HCT116 (cell line): ENCODE data around the gene SORBS1. TPM values are rescaled to one million over a fixed set of nuclear protein-coding genes. Genes with fewer than 3 reads are reported as not detected.

ENCODE experiments used
- ATAC-seq: fragments of 200-7000 bp; cut with Tn5 transposase; 2 replicates; pipeline ENCODE4 v1.9.1; 2020; ENCODE audit warnings: mild to moderate bottlenecking, moderate library complexity
- BruUV-seq: library from RNA; stranded (reverse); fragments of 400-500 nt; replicated peaks from 2 replicates; lab custom pipeline; 2021; lab: Mats Ljungman, UMichigan
- CTCF ChIA-PET: fragments of 300-600 bp; sonication (Branson Sonifier 250); formaldehyde crosslinking; loops from one replicate; lab custom pipeline; 2021; ENCODE audit warnings: antibody characterized with exemption; lab: Charles Lee
- POLR2A ChIA-PET: fragments of 300-600, 350-600 bp; sonication (Branson Sonifier 250); formaldehyde crosslinking; loops from one replicate; lab custom pipeline; 2021; ENCODE audit warnings: antibody characterized with exemption; lab: Charles Lee
- RAD21 ChIA-PET, 2 experiments: fragments of 300-600 bp; sonication (Branson Sonifier 250); formaldehyde crosslinking; loops; one replicate each; lab custom pipeline; 2023; ENCODE audit warnings: low total read pairs in 2 of 2; ENCODE audit not compliant: uncharacterized antibody in 2 of 2, unreplicated experiment in 2 of 2, low non-redundant PET in 1 of 2; lab: Charles Lee
- DNase-seq: peaks from one replicate; pipeline ENCODE4 v3.0.0-alpha.2; 2010; ENCODE audit warnings: low read depth, low spot score
- H2AFZ ChIP-seq: fragments of 200-600 bp; shearing (Covaris generic), sonication (generic); 2 replicates; pipeline ENCODE4 v1.6.1; 2017; ENCODE audit warnings: low read depth, mixed run types, mixed read lengths, antibody characterized with exemption, low read length; ENCODE audit not compliant: poor library complexity, severe bottlenecking
- H3K27ac ChIP-seq: 2 replicates; pipeline ENCODE4 v1.5.1; 2012; ENCODE audit warnings: low read depth, low read length
- H3K27me3 ChIP-seq: fragments of 200-600 bp; sonication (generic); 2 replicates; pipeline ENCODE4 v1.6.1; 2016; ENCODE audit warnings: mixed run types, low read length, mixed read lengths; ENCODE audit not compliant: insufficient read depth
- H3K36me3 ChIP-seq, 2 experiments: fragments of 200-500 bp in 1 of 2; fragments of 200-600 bp in 1 of 2; sonication (Bioruptor generic) in 1 of 2; sonication (generic) in 1 of 2; 2 replicates each; pipeline versions ENCODE4 v1.5.1 to v1.6.1; 2014 to 2016; ENCODE audit warnings: low read length in 2 of 2, inconsistent platforms in 1 of 2, mixed read lengths in 1 of 2, mixed run types in 1 of 2; ENCODE audit not compliant: insufficient read depth in 2 of 2, control insufficient read depth in 1 of 2
- H3K4me1 ChIP-seq, 2 experiments: fragments of 200-600 bp in 1 of 2; sonication (generic) in 1 of 2; 2 replicates each; pipeline versions ENCODE4 v1.5.1 to v1.6.1; 2012 to 2017; ENCODE audit warnings: low read length in 2 of 2, inconsistent platforms in 1 of 2, mild to moderate bottlenecking in 1 of 2, mixed read lengths in 1 of 2, mixed run types in 1 of 2, moderate library complexity in 1 of 2; ENCODE audit not compliant: insufficient read depth in 2 of 2, control insufficient read depth in 1 of 2
- H3K4me2 ChIP-seq: fragments of 200-600 bp; sonication (generic); 2 replicates; pipeline ENCODE4 v1.6.1; 2017; ENCODE audit warnings: mixed run types, low read length, mixed read lengths
- H3K4me3 ChIP-seq, 2 experiments: fragments of 200-600 bp in 1 of 2; sonication (generic) in 1 of 2; replicated peaks in 1 of 2; 2 replicates each; pipeline ENCODE4 v1.5.1; 2011 to 2016; ENCODE audit warnings: low read length in 2 of 2, control low read depth in 1 of 2, low read depth in 1 of 2, mild to moderate bottlenecking in 1 of 2, mixed read lengths in 1 of 2, mixed run types in 1 of 2
- H3K79me2 ChIP-seq: fragments of 200-600 bp; sonication (generic); 2 replicates; pipeline ENCODE4 v1.6.1; 2017; ENCODE audit warnings: mild to moderate bottlenecking, mixed run types, low read length, moderate library complexity, mixed read lengths; ENCODE audit not compliant: insufficient read depth
- H3K9ac ChIP-seq: fragments of 200-600 bp; sonication (generic); 2 replicates; pipeline ENCODE4 v1.6.1; 2016; ENCODE audit warnings: low read length, mixed read lengths
- H3K9me2 ChIP-seq: fragments of 200-600 bp; sonication (generic), shearing (Covaris generic); 2 replicates; pipeline ENCODE4 v1.6.1; 2017; ENCODE audit warnings: mixed run types, mild to moderate bottlenecking, moderate library complexity; ENCODE audit not compliant: insufficient read depth
- H3K9me3 ChIP-seq, 2 experiments: fragments of 200-500 bp in 1 of 2; fragments of 200-600 bp in 1 of 2; sonication (Bioruptor generic) in 1 of 2; sonication (generic) in 1 of 2; 2 replicates each; pipeline ENCODE4 v1.6.1; 2014 to 2017; ENCODE audit warnings: low read length in 2 of 2, mixed read lengths in 2 of 2, inconsistent platforms in 1 of 2, low read depth in 1 of 2, mild to moderate bottlenecking in 1 of 2, mixed run types in 1 of 2, moderate library complexity in 1 of 2; ENCODE audit not compliant: control insufficient read depth in 1 of 2, insufficient read depth in 1 of 2
- H4K20me1 ChIP-seq: fragments of 200-600 bp; sonication (generic), shearing (Covaris generic); 2 replicates; pipeline ENCODE4 v1.6.1; 2017; ENCODE audit warnings: mixed run types, mild to moderate bottlenecking, moderate library complexity; ENCODE audit not compliant: insufficient read depth
- CTCF ChIP-seq, 3 experiments: fragments of 200-600 bp in 1 of 3; sonication (generic) in 1 of 3; IDR thresholded peaks in 2 of 3; conservative IDR thresholded peaks in 1 of 3; 2 replicates each; pipeline ENCODE4 v1.5.1; 2012 to 2017; ENCODE audit warnings: low read depth in 2 of 3, low read length in 2 of 3, antibody characterized with exemption in 1 of 3, borderline replicate concordance in 1 of 3, control low read depth in 1 of 3, mild to moderate bottlenecking in 1 of 3, mixed read lengths in 1 of 3, mixed run types in 1 of 3, moderate library complexity in 1 of 3; ENCODE audit not compliant: insufficient read depth in 1 of 3
- EGR1 ChIP-seq: IDR thresholded peaks from 2 replicates; pipeline ENCODE4 v1.6.1; 2012; ENCODE audit warnings: low read depth
- ELF1 ChIP-seq: IDR thresholded peaks from 2 replicates; pipeline ENCODE4 v1.6.1; 2012; ENCODE audit warnings: low read depth, borderline replicate concordance
- EZH2phosphoT487 ChIP-seq: fragments of 200-600 bp; IDR thresholded peaks from 2 replicates; pipeline ENCODE4 v1.6.1; 2018; ENCODE audit warnings: antibody characterized with exemption, borderline replicate concordance
- FOSL1 ChIP-seq: IDR thresholded peaks from 2 replicates; pipeline ENCODE4 v1.6.1; 2012; ENCODE audit warnings: low read depth
- JUND ChIP-seq: IDR thresholded peaks from 2 replicates; pipeline ENCODE4 v1.6.1; 2012
- POLR2A ChIP-seq: IDR thresholded peaks from 2 replicates; pipeline ENCODE4 v1.7.0; 2011; ENCODE audit warnings: borderline replicate concordance; ENCODE audit not compliant: insufficient read depth, insufficient read length; ENCODE audit errors: extremely low read depth
- POLR2AphosphoS5 ChIP-seq: IDR thresholded peaks from 2 replicates; pipeline ENCODE4 v1.6.1; 2011; ENCODE audit warnings: mild to moderate bottlenecking, low read depth, low read length, moderate library complexity
- RAD21 ChIP-seq: IDR thresholded peaks from 2 replicates; pipeline ENCODE4 v1.6.1; 2012; ENCODE audit warnings: low read depth, mild to moderate bottlenecking
- SP1 ChIP-seq: IDR thresholded peaks from 2 replicates; pipeline ENCODE4 v1.6.1; 2012; ENCODE audit warnings: low read depth
- TCF7L2 ChIP-seq: IDR thresholded peaks from 2 replicates; pipeline ENCODE4 v1.7.0; 2011; ENCODE audit warnings: borderline replicate concordance, inconsistent platforms; ENCODE audit not compliant: insufficient read depth, insufficient read length; ENCODE audit errors: extremely low read depth
- YY1 ChIP-seq: IDR thresholded peaks from 2 replicates; pipeline ENCODE4 v1.6.1; 2011; ENCODE audit warnings: low read length, low read depth, moderate library complexity, mild to moderate bottlenecking; ENCODE audit not compliant: insufficient replicate concordance; ENCODE audit errors: extremely low read depth
- ZBTB33 ChIP-seq: IDR thresholded peaks from 2 replicates; pipeline ENCODE4 v1.6.1; 2011; ENCODE audit warnings: mild to moderate bottlenecking, low read length, moderate library complexity; ENCODE audit not compliant: insufficient replicate concordance; ENCODE audit errors: extremely low read depth
- ZFX ChIP-seq: fragments of 450-650 bp; IDR thresholded peaks from 2 replicates; pipeline ENCODE4 v1.6.1; 2017
- intact Hi-C: fragments of 100-400 bp; cut with micrococcal nuclease; formaldehyde crosslinking; loops from 2 replicates; pipeline ENCODE4 v1.10.0; 2022
- total RNA-seq: library from RNA; stranded (reverse); gene quantifications from one replicate; pipeline ENCODE4 v1.2.1, GENCODE V29; 2021; ENCODE audit not compliant: unreplicated experiment
- TF ChIP-seq, protein P1 (sequence below): IDR thresholded peaks from 2 replicates; pipeline ENCODE4 v1.6.1; 2012

The SORBS1 gene
- total RNA-seq, 1 experiment from 2014 or later = 3.4 TPM

DNA sequence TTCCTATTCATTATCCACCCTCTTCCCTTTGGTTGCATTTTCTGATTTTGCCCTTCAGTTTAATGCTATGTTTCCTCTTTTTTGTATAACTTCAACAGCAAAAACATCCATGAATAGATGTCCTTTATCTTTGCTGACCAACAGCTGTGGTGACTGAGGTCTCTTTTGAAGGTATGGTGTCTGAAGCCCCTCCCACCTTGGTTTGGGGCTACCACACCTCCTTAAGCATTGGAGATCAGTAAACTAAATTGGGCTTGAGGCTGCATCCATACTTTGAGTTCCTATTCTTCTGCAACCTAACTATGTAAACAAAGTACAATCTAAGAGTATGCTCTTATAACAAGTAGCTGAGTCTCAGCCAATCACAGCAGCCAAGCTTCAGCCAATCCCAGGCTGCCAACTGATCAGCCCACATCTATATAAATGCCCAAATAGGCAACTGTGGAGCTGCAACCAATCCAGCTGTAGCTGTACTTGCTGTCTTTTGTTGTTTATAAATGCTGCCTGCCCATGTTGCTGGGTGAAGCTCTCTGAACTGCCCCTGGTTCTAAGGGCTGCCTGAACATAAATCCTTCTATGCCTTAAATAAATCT is 201.0 kb downstream of the SORBS1 start:
- Histone ChIP-seq H3K36me3 (no peaks in the 10 kb centered on the region), H3K9me3 (no peaks in the 10 kb centered on the region)
- TF ChIP-seq POLR2AphosphoS5 = no peak
- TF ChIP-seq SP1 = no peak
- TF ChIP-seq CTCF (IDR thresholded peaks at IDR 0.05 in 2 of 3, conservative IDR thresholded peaks at IDR 0.05 in 1 of 3; ENCODE audit: borderline replicate concordance in 1 of 3, insufficient read depth in 1 of 3, low read depth in 2 of 3, low read length in 2 of 3) = no peak
- TF ChIP-seq RAD21 = no peak
- no peak for TF ChIP-seq YY1
- TF ChIP-seq EGR1 = no peak
- TF ChIP-seq ZBTB33 = no peak
- no peak for TF ChIP-seq ELF1
- TF ChIP-seq EZH2phosphoT487 = no peak
- no peak for TF ChIP-seq TCF7L2
- TF ChIP-seq, protein P1, sequence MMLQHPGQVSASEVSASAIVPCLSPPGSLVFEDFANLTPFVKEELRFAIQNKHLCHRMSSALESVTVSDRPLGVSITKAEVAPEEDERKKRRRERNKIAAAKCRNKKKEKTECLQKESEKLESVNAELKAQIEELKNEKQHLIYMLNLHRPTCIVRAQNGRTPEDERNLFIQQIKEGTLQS = no peak
- no peak for TF ChIP-seq JUND
- TF ChIP-seq FOSL1 = no peak
- TF ChIP-seq ZFX = no peak
- no peak for TF ChIP-seq POLR2A
- TF ChIP-seq, all 23 proteins: peak for 0
- ChIA-PET CTCF (interaction anchor here (1.4 to 7.7 kb wide), 3 partner anchors 14 to 117 kb away, joined by 3 to 78 read pairs (median 8); no protein-coding TSS in a partner anchor), RAD21 (interaction anchor here in 1 of 2 experiments (0.7 kb wide), 1 partner anchor 117 kb away, joined by 3 read pairs; no protein-coding TSS in a partner anchor), POLR2A (no interaction called here)
- Histone ChIP-seq H2AFZ (peak overlapping the region; percentile 26), H3K9ac (no peak overlapping the region), H3K79me2 (no peaks in the 10 kb centered on the region), H3K4me3 (no peak overlapping the region), H3K4me1 (no peaks in the 10 kb centered on the region; a peak in 1 of 4 replicates), H3K27ac (no peak overlapping the region), H3K27me3 (no peaks in the 10 kb centered on the region), H3K4me2 (no peak overlapping the region), H4K20me1 (no peaks in the 10 kb centered on the region), H3K9me2 (no peaks in the 10 kb centered on the region)
- ATAC-seq = peak; percentile 59
- intact Hi-C loops = loop anchor here (5.0 to 10.0 kb wide), 2 partner anchors 178 to 735 kb away; no protein-coding TSS in a partner anchor
- BruUV-seq = no TSS peak
- DNase-seq = no peak
